ENCODE results near the gene NEURL1.
"Not testable (repeated sequence)": the region's sequence is repeated elsewhere in the genome, so short reads cannot be mapped to it uniquely, and the experiment has no call there.

The NEURL1 gene

GRCh38 chr10:103463499-103463898 lies 30.0 kb upstream of the NEURL1 start:
- no peak for DNase-seq (ENCODE audit: low spot score)

GRCh38 chr10:103465411-103466179 lies 27.9 kb upstream of the NEURL1 start:
- no peak for DNase-seq (ENCODE audit: low spot score)

GRCh38 chr10:103466734-103467133 lies 26.8 kb upstream of the NEURL1 start:
- DNase-seq (ENCODE audit: low spot score): no peak

GRCh38 chr10:103467406-103467805 lies 26.1 kb upstream of the NEURL1 start:
- no peak for DNase-seq (ENCODE audit: low spot score)

- no peak for DNase-seq (ENCODE audit: low spot score)
Measured at GRCh38 chr10:103469201-103469600, 24.3 kb upstream of the NEURL1 start.

GRCh38 chr10:103470761-103471653 lies 22.5 kb upstream of the NEURL1 start:
- DNase-seq (ENCODE audit: low spot score): no peak

GRCh38 chr10:103472005-103472404 lies 21.5 kb upstream of the NEURL1 start:
- no peak for DNase-seq (ENCODE audit: low spot score)

- DNase-seq (ENCODE audit: low spot score): no peak
Measured at GRCh38 chr10:103473261-103473671, 20.2 kb upstream of the NEURL1 start.

- no peak for DNase-seq (ENCODE audit: low spot score)
Measured at GRCh38 chr10:103474077-103474476, 19.4 kb upstream of the NEURL1 start.

GRCh38 chr10:103475437-103475836 lies 18.1 kb upstream of the NEURL1 start:
- no peak for DNase-seq (ENCODE audit: low spot score)

GRCh38 chr10:103476046-103476768 lies 17.3 kb upstream of the NEURL1 start:
- no peak for DNase-seq (ENCODE audit: low spot score)

GRCh38 chr10:103478671-103479070 lies 14.8 kb upstream of the NEURL1 start:
- no peak for DNase-seq (ENCODE audit: low spot score)

- DNase-seq (ENCODE audit: low spot score): no peak
Measured at GRCh38 chr10:103479135-103479534, 14.4 kb upstream of the NEURL1 start, which contains the start of gene CALHM3. CALHM3 (minus strand) TSS chr10:103479240; CDS start chr10:103479032, 208 bp downstream.

- DNase-seq (ENCODE audit: low spot score): no peak
Measured at GRCh38 chr10:103480521-103480920, 13.0 kb upstream of the NEURL1 start.

GRCh38 chr10:103481974-103482531 lies 11.5 kb upstream of the NEURL1 start:
- peak; percentile 55 for DNase-seq (ENCODE audit: low spot score)

GRCh38 chr10:103486635-103487409 lies 6.7 kb upstream of the NEURL1 start:
- DNase-seq (ENCODE audit: low spot score): not testable (repeated sequence)

- no peak for DNase-seq (ENCODE audit: low spot score)
Measured at GRCh38 chr10:103487410-103487708, 6.1 kb upstream of the NEURL1 start.

GRCh38 chr10:103490986-103491314 lies 2.6 kb upstream of the NEURL1 start:
- DNase-seq (ENCODE audit: low spot score): no peak

GRCh38 chr10:103491729-103492364 lies 1.7 kb upstream of the NEURL1 start:
- DNase-seq (ENCODE audit: low spot score): peak; percentile 46

GRCh38 chr10:103492655-103493261 lies 747 bp upstream of the NEURL1 start:
- no peak for DNase-seq (ENCODE audit: low spot score)
